ENCODE results near the gene OAF. TPM values are rescaled to one million over a fixed set of nuclear protein-coding genes. Genes with fewer than 3 reads are reported as not detected.

Gene OAF
- total and polyA plus RNA-seq, 2 experiments from 2014 or later, result 1.1 to 3.0 TPM

DNA sequence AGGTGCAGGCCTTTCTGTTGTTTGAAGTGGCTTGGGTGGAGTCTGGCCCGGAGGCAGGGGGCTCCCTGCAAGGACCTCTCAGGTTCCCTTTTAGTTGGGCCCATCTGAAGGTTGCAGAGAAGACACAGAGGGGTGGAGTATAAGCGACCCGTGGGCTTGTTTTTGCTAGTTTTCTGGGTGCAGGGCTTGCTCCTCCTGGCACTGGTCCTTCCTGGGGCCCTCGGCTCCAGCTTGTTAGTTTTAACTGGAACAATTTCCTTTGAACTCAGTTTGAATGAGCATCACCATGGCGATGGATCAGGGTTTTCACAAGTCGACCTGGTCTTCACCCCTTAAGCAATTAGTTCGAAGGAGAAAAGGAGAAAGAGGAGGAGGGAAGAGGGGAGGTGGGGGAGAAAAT, 28.5 kb upstream of the OAF start:
- Histone ChIP-seq H3K9me2 (ENCODE audit: insufficient read depth) (no peaks in the 10 kb centered on the region), H3K4me3 (no peak overlapping the region), H3K27ac (ENCODE audit: low read depth) (no peak overlapping the region), H3F3A (replicated peaks; ENCODE audit: low read depth) (no peaks in the 10 kb centered on the region), H3K4me2 (no peak overlapping the region), H3K27me3 (ENCODE audit: insufficient read depth) (peaks cover 17% of the 10 kb centered on the region; the same call in 1 of the 2 replicates), H2AFZ (no peak overlapping the region), H3K4me1 (ENCODE audit: insufficient read depth) (no peaks in the 10 kb centered on the region; the same call in 1 of the 2 replicates), H4K20me1 (replicated peaks; ENCODE audit: insufficient read depth) (no peaks in the 10 kb centered on the region), H3K36me3 (ENCODE audit: insufficient read depth) (no peaks in the 10 kb centered on the region), H3K79me2 (replicated peaks; ENCODE audit: insufficient read depth) (no peaks in the 10 kb centered on the region)
- Mint-ChIP-seq H3K9me3 (no peaks in the 10 kb centered on the region), H3K27ac (no peak overlapping the region), H3K36me3 (ENCODE audit: low read depth) (no peaks in the 10 kb centered on the region), H3K4me3 (no peak overlapping the region), H3K27me3 (ENCODE audit: insufficient read depth, low read depth, poor library complexity) (peaks cover 45% of the 10 kb centered on the region), H3K4me1 (peaks cover 31% of the 10 kb centered on the region)
- ATAC-seq (no peak), DNase-seq (ENCODE audit: low spot score) (no peak)
- TF ChIP-seq, protein P1, sequence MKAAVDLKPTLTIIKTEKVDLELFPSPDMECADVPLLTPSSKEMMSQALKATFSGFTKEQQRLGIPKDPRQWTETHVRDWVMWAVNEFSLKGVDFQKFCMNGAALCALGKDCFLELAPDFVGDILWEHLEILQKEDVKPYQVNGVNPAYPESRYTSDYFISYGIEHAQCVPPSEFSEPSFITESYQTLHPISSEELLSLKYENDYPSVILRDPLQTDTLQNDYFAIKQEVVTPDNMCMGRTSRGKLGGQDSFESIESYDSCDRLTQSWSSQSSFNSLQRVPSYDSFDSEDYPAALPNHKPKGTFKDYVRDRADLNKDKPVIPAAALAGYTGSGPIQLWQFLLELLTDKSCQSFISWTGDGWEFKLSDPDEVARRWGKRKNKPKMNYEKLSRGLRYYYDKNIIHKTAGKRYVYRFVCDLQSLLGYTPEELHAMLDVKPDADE (IDR thresholded peaks at IDR 0.05), result no peak
- TF ChIP-seq NANOG (IDR thresholded peaks at IDR 0.05; ENCODE audit: borderline replicate concordance), result no peak
- TF ChIP-seq, protein P2, sequence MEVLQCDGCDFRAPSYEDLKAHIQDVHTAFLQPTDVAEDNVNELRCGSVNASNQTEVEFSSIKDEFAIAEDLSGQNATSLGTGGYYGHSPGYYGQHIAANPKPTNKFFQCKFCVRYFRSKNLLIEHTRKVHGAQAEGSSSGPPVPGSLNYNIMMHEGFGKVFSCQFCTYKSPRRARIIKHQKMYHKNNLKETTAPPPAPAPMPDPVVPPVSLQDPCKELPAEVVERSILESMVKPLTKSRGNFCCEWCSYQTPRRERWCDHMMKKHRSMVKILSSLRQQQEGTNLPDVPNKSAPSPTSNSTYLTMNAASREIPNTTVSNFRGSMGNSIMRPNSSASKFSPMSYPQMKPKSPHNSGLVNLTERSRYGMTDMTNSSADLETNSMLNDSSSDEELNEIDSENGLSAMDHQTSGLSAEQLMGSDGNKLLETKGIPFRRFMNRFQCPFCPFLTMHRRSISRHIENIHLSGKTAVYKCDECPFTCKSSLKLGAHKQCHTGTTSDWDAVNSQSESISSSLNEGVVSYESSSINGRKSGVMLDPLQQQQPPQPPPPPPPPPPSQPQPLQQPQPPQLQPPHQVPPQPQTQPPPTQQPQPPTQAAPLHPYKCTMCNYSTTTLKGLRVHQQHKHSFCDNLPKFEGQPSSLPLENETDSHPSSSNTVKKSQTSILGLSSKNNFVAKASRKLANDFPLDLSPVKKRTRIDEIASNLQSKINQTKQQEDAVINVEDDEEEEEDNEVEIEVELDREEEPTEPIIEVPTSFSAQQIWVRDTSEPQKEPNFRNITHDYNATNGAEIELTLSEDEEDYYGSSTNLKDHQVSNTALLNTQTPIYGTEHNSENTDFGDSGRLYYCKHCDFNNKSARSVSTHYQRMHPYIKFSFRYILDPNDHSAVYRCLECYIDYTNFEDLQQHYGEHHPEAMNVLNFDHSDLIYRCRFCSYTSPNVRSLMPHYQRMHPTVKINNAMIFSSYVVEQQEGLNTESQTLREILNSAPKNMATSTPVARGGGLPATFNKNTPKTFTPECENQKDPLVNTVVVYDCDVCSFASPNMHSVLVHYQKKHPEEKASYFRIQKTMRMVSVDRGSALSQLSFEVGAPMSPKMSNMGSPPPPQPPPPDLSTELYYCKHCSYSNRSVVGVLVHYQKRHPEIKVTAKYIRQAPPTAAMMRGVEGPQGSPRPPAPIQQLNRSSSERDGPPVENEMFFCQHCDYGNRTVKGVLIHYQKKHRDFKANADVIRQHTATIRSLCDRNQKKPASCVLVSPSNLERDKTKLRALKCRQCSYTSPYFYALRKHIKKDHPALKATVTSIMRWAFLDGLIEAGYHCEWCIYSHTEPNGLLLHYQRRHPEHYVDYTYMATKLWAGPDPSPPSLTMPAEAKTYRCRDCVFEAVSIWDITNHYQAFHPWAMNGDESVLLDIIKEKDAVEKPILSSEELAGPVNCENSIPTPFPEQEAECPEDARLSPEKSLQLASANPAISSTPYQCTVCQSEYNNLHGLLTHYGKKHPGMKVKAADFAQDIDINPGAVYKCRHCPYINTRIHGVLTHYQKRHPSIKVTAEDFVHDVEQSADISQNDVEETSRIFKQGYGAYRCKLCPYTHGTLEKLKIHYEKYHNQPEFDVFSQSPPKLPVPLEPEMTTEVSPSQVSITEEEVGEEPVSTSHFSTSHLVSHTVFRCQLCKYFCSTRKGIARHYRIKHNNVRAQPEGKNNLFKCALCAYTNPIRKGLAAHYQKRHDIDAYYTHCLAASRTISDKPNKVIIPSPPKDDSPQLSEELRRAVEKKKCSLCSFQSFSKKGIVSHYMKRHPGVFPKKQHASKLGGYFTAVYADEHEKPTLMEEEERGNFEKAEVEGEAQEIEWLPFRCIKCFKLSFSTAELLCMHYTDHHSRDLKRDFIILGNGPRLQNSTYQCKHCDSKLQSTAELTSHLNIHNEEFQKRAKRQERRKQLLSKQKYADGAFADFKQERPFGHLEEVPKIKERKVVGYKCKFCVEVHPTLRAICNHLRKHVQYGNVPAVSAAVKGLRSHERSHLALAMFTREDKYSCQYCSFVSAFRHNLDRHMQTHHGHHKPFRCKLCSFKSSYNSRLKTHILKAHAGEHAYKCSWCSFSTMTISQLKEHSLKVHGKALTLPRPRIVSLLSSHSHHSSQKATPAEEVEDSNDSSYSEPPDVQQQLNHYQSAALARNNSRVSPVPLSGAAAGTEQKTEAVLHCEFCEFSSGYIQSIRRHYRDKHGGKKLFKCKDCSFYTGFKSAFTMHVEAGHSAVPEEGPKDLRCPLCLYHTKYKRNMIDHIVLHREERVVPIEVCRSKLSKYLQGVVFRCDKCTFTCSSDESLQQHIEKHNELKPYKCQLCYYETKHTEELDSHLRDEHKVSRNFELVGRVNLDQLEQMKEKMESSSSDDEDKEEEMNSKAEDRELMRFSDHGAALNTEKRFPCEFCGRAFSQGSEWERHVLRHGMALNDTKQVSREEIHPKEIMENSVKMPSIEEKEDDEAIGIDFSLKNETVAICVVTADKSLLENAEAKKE (CRISPR knock-in tag; IDR thresholded peaks at IDR 0.05), result no peak
- TF ChIP-seq STAT1 (IDR thresholded peaks at IDR 0.05; ENCODE audit: unreplicated experiment), result no peak
- TF ChIP-seq, protein P3, sequence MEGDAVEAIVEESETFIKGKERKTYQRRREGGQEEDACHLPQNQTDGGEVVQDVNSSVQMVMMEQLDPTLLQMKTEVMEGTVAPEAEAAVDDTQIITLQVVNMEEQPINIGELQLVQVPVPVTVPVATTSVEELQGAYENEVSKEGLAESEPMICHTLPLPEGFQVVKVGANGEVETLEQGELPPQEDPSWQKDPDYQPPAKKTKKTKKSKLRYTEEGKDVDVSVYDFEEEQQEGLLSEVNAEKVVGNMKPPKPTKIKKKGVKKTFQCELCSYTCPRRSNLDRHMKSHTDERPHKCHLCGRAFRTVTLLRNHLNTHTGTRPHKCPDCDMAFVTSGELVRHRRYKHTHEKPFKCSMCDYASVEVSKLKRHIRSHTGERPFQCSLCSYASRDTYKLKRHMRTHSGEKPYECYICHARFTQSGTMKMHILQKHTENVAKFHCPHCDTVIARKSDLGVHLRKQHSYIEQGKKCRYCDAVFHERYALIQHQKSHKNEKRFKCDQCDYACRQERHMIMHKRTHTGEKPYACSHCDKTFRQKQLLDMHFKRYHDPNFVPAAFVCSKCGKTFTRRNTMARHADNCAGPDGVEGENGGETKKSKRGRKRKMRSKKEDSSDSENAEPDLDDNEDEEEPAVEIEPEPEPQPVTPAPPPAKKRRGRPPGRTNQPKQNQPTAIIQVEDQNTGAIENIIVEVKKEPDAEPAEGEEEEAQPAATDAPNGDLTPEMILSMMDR (conservative IDR thresholded peaks at IDR 0.05; ENCODE audit: low read depth in 2 of 2), result no peak
- no peak for TF ChIP-seq JUNB (IDR thresholded peaks at IDR 0.05; ENCODE audit: unreplicated experiment)
- TF ChIP-seq ZNF114 (CRISPR knock-in tag; IDR thresholded peaks at IDR 0.05), result no peak
- no peak for TF ChIP-seq CREB1 (CRISPR knock-in tag; IDR thresholded peaks at IDR 0.05; ENCODE audit: low read depth)
- no peak for TF ChIP-seq EZH2 (IDR thresholded peaks at IDR 0.05; ENCODE audit: low read depth, unreplicated experiment)
- TF ChIP-seq, protein P4, sequence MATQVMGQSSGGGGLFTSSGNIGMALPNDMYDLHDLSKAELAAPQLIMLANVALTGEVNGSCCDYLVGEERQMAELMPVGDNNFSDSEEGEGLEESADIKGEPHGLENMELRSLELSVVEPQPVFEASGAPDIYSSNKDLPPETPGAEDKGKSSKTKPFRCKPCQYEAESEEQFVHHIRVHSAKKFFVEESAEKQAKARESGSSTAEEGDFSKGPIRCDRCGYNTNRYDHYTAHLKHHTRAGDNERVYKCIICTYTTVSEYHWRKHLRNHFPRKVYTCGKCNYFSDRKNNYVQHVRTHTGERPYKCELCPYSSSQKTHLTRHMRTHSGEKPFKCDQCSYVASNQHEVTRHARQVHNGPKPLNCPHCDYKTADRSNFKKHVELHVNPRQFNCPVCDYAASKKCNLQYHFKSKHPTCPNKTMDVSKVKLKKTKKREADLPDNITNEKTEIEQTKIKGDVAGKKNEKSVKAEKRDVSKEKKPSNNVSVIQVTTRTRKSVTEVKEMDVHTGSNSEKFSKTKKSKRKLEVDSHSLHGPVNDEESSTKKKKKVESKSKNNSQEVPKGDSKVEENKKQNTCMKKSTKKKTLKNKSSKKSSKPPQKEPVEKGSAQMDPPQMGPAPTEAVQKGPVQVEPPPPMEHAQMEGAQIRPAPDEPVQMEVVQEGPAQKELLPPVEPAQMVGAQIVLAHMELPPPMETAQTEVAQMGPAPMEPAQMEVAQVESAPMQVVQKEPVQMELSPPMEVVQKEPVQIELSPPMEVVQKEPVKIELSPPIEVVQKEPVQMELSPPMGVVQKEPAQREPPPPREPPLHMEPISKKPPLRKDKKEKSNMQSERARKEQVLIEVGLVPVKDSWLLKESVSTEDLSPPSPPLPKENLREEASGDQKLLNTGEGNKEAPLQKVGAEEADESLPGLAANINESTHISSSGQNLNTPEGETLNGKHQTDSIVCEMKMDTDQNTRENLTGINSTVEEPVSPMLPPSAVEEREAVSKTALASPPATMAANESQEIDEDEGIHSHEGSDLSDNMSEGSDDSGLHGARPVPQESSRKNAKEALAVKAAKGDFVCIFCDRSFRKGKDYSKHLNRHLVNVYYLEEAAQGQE (IDR thresholded peaks at IDR 0.05; ENCODE audit: unreplicated experiment), result no peak
- TF ChIP-seq ZNF331 (CRISPR knock-in tag; IDR thresholded peaks at IDR 0.05; ENCODE audit: low read depth), result no peak
- no peak for TF ChIP-seq POLR2AphosphoS5 (IDR thresholded peaks at IDR 0.05; ENCODE audit: low read depth)
- no peak for TF ChIP-seq EZH2phosphoT487 (IDR thresholded peaks at IDR 0.05; ENCODE audit: unreplicated experiment)

All from GM23338 (cell line).